K562 (cell line): Measurements from ENCODE around the gene SPPL3. TPM values are rescaled to one million over a fixed set of nuclear protein-coding genes. Genes with fewer than 3 reads are reported as not detected.

Experiments used
- ATAC-seq: fragments of 200-7000 bp; cut with Tn5 transposase; 3 replicates; pipeline ENCODE4 v1.9.1; 2020; ENCODE audit warnings: moderate library complexity
- BruUV-seq: library from RNA; stranded (reverse); fragments of 400-500 nt; replicated peaks from 2 replicates; lab custom pipeline; 2021; lab: Mats Ljungman, UMichigan
- CTCF ChIA-PET: fragments of 300-600 bp; formaldehyde crosslinking; extraction: SDS; loops from one replicate; lab custom pipeline; 2021; ENCODE audit warnings: low intra/inter-chr PET ratio; lab: Yijun Ruan, JAX
- POLR2A ChIA-PET: fragments of 300-600, 350-650 bp; sonication (Branson Sonifier 250); formaldehyde crosslinking; extraction: SDS; loops from one replicate; lab custom pipeline; 2021; ENCODE audit warnings: antibody characterized with exemption, inconsistent platforms; lab: Yijun Ruan, JAX
- DNase-seq, 4 experiments: peaks; one replicate each; pipeline versions ENCODE4 v3.0.0 to v3.0.0-alpha.2; 2011 to 2018; ENCODE audit warnings: low spot score in 3 of 4, mixed read lengths in 3 of 4; ENCODE audit errors: extremely low read depth in 1 of 4
- FAIRE-seq: peaks from 2 replicates; lab custom pipeline; 2011; peaks lifted over from hg19 to GRCh38; lab: Jason Lieb, UNC
- H2AFZ ChIP-seq: 2 replicates; pipeline ENCODE4 v1.6.0; 2011; ENCODE audit warnings: low read depth, low read length, control low read depth, inconsistent platforms
- H3K27ac ChIP-seq: fragments of 200-600 bp; 3 replicates; pipeline ENCODE4 v1.8.0; 2011; ENCODE audit warnings: low read depth, mild to moderate bottlenecking, control low read depth, inconsistent platforms, low read length, moderate library complexity, mixed read lengths; ENCODE audit errors: extremely low read depth
- H3K27me3 ChIP-seq, 2 experiments: fragments of 300-600 bp in 1 of 2; 2 replicates in 1 of 2; 3 replicates in 1 of 2; pipeline versions ENCODE4 v1.6.0 to v1.8.0; 2011; ENCODE audit warnings: inconsistent platforms in 2 of 2, low read length in 2 of 2, mild to moderate bottlenecking in 1 of 2, mixed read lengths in 1 of 2, moderate library complexity in 1 of 2; ENCODE audit not compliant: control insufficient read depth in 2 of 2, insufficient read depth in 2 of 2
- H3K36me3 ChIP-seq: fragments of 300-600 bp; 3 replicates; pipeline ENCODE4 v1.8.0; 2011; ENCODE audit warnings: mild to moderate bottlenecking, low read length, inconsistent platforms; ENCODE audit not compliant: control insufficient read depth, insufficient read depth
- H3K4me1 ChIP-seq, 2 experiments: fragments of 200-600 bp in 1 of 2; replicated peaks in 1 of 2; 2 replicates in 1 of 2; 3 replicates in 1 of 2; pipeline versions ENCODE4 v1.5.1 to v1.8.0; 2011; ENCODE audit warnings: inconsistent platforms in 2 of 2, low read length in 2 of 2, mild to moderate bottlenecking in 1 of 2, mixed read lengths in 1 of 2, moderate library complexity in 1 of 2; ENCODE audit not compliant: control insufficient read depth in 2 of 2, insufficient read depth in 2 of 2
- H3K4me2 ChIP-seq: 2 replicates; pipeline ENCODE4 v1.6.1; 2011; ENCODE audit warnings: low read length, control low read depth, inconsistent platforms, mixed read lengths; ENCODE audit not compliant: insufficient read depth
- H3K4me3 ChIP-seq: fragments of 200-600 bp; sonication (generic), shearing (Covaris generic); 2 replicates; pipeline ENCODE4 v1.5.1; 2016; ENCODE audit warnings: control low read depth, inconsistent platforms
- H3K79me2 ChIP-seq: fragments of 200-600 bp; 3 replicates; pipeline ENCODE4 v1.8.0; 2011; ENCODE audit warnings: low read length, inconsistent platforms; ENCODE audit not compliant: control insufficient read depth, insufficient read depth
- H3K9ac ChIP-seq, 2 experiments: 2 replicates each; pipeline versions ENCODE4 v1.6.0 to v1.6.1; 2011; ENCODE audit warnings: low read depth in 2 of 2, low read length in 2 of 2, control low read depth in 1 of 2, inconsistent platforms in 1 of 2, mild to moderate bottlenecking in 1 of 2, mixed read lengths in 1 of 2; ENCODE audit not compliant: insufficient read depth in 1 of 2
- H3K9me1 ChIP-seq: one replicate; pipeline ENCODE4 v1.6.0; 2011; ENCODE audit warnings: inconsistent platforms, mild to moderate bottlenecking, low read length, moderate library complexity; ENCODE audit not compliant: control insufficient read depth, insufficient read depth
- H3K9me3 ChIP-seq: replicated peaks from 2 replicates; pipeline ENCODE4 v1.5.1; 2011; ENCODE audit warnings: low read depth, low read length, inconsistent platforms; ENCODE audit not compliant: control insufficient read depth, insufficient read depth
- H4K20me1 ChIP-seq: replicated peaks from 2 replicates; pipeline ENCODE4 v1.6.1; 2011; ENCODE audit warnings: low read length, inconsistent platforms, mixed read lengths; ENCODE audit not compliant: control insufficient read depth, insufficient read depth
- BCOR ChIP-seq: fragments of 450-650 bp; IDR thresholded peaks from 2 replicates; pipeline ENCODE4 v1.6.1; 2016
- NR4A1 ChIP-seq, 2 experiments: fragments of 250-450 bp in 1 of 2; fragments of 450-650 bp in 1 of 2; sonication (Bioruptor Pico) in 1 of 2; IDR thresholded peaks; 2 replicates each; pipeline versions ENCODE4 v1.4.0 to v1.6.1; 2016 to 2020; ENCODE audit warnings: mild to moderate bottlenecking in 2 of 2, missing compliant biosample characterization in 1 of 2, missing genetic modification characterization in 1 of 2, moderate library complexity in 1 of 2
- RBM25 ChIP-seq: fragments of 200-400 bp; formaldehyde crosslinking; IDR thresholded peaks from 2 replicates; pipeline ENCODE4 v1.6.1; 2018; ENCODE audit warnings: low read length, low read depth, moderate library complexity; ENCODE audit not compliant: severe bottlenecking
- ZKSCAN8 ChIP-seq: fragments of 200-800 bp; sonication (Bioruptor generic); IDR thresholded peaks from 2 replicates; pipeline ENCODE4 v1.6.1; 2016; ENCODE audit warnings: missing genetic modification characterization, missing compliant biosample characterization
- WGBS: fragments of 100-300 bp; shearing (Covaris generic); methylation state at CpG from one replicate; pipeline ENCODE4 v1.1.6; 2016; ENCODE audit warnings: low coverage, mixed read lengths; ENCODE audit not compliant: insufficient coverage; ENCODE audit errors: missing lambda C conversion rate; 5-methylcytosine and 5-hydroxymethylcytosine counted together
- in situ Hi-C: fragments of 300-500 bp; cut with MboI; formaldehyde crosslinking; loops from 4 replicates; pipeline ENCODE4 v1.15.0; 2018; ENCODE audit warnings: inconsistent platforms, mixed read lengths
- intact Hi-C: fragments of 100-400 bp; cut with micrococcal nuclease; formaldehyde crosslinking; loops from 2 replicates; pipeline ENCODE4 v1.14.2; 2022
- polyA plus RNA-seq, 8 experiments: library from polyadenylated mRNA; depleted of rRNA in 4 of 8; stranded (reverse) in 5 of 8; unstranded in 3 of 8; fragments of >200 nt; fragmentation: Nextera tagmentation in 2 of 8; fragmentation: Illumina TruSeq in 1 of 8; extraction: Ambion mirVana in 2 of 8; extraction: Trizol in 1 of 8; gene quantifications; 2 replicates each; pipeline versions ENCODE4 v1.2.1 to v1.2.3, GENCODE V29; 2011 to 2014; ENCODE audit warnings: inconsistent platforms in 1 of 8, missing spikeins in 1 of 8
- total RNA-seq, 7 experiments: library from RNA; depleted of rRNA in 6 of 7; stranded (reverse); fragments of >200 nt in 6 of 7; fragmentation: Illumina TruSeq in 2 of 7; extraction: Trizol in 2 of 7; gene quantifications; 2 replicates each; pipeline versions ENCODE4 v1.2.1 to v1.2.3, GENCODE V29; 2011 to 2021; ENCODE audit warnings: low replicate concordance in 1 of 7
- TF ChIP-seq, protein P1 (sequence below): fragments of 250-450 bp; sonication (Bioruptor Pico); IDR thresholded peaks from 2 replicates; pipeline ENCODE4 v1.5.0; 2020; ENCODE audit warnings: mild to moderate bottlenecking

Gene SPPL3
- total and polyA plus RNA-seq, 9 of the 15 experiments (the other 6 are each of a cell fraction or from before 2014, with no cell fraction given) = 2.9 to 32.1 (median 7.1) TPM

DNA sequence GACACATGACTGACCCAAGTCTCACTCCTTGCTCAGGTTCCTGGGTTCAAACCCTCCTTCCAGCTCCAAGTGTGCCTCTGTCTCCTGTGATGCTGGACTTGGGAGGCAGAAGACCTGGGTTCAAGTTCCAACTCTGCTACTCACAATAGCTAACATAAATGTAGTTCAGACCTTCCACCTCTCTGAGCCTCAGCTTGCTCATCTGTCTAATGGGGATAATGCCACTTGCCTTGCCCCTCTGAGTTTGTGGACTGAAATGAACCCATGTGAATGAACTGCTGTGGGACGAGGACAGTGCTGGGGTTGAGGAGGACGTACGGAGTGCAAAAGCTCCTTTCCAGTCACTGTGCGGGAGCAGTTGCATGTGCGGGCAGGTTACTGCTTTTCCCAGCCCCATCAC lies 137.6 kb downstream of the SPPL3 start:
- H3K9me1 ChIP-seq = no peaks in the 10 kb centered on the region
- in situ Hi-C loops (no loop called here), intact Hi-C loops (no loop called here)
- no peak overlapping the region for H3K9ac ChIP-seq
- no TSS peak for BruUV-seq
- H3K4me1 ChIP-seq = peaks cover 0 to 5% of the 10 kb centered on the region in 2 experiments; a peak in 2 of 5 replicates
- ChIA-PET CTCF (no interaction called here), POLR2A (no interaction called here)
- H2AFZ ChIP-seq = no peak overlapping the region
- no peak overlapping the region for H3K4me3 ChIP-seq
- H3K27ac ChIP-seq = no peak overlapping the region
- ATAC-seq = no peak
- 88% methylated on average over 5 of the region's 5 CpGs for WGBS
- TF ChIP-seq RBM25 (peak; percentile 61), ZKSCAN8 (CRISPR knock-in tag) (no peak), BCOR (0 out of 2 replicates have a peak, but pooled peaks have one; percentile 18), NR4A1 (CRISPR knock-in tag; IDR thresholded peaks at IDR 0.05) (no peak), NR4A1 (tag; IDR thresholded peaks at IDR 0.05) (no peak)
- TF ChIP-seq, protein P1, sequence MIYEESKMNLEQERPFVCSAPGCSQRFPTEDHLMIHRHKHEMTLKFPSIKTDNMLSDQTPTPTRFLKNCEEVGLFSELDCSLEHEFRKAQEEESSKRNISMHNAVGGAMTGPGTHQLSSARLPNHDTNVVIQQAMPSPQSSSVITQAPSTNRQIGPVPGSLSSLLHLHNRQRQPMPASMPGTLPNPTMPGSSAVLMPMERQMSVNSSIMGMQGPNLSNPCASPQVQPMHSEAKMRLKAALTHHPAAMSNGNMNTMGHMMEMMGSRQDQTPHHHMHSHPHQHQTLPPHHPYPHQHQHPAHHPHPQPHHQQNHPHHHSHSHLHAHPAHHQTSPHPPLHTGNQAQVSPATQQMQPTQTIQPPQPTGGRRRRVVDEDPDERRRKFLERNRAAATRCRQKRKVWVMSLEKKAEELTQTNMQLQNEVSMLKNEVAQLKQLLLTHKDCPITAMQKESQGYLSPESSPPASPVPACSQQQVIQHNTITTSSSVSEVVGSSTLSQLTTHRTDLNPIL (CRISPR knock-in tag) = no peak
- TF ChIP-seq, all 486 proteins: peak for 2
- H3K4me2 ChIP-seq = no peak overlapping the region
- no peaks in the 10 kb centered on the region for H3K9me3 ChIP-seq
- H3K27me3 ChIP-seq = no peaks in the 10 kb centered on the region
- H4K20me1 ChIP-seq = no peaks in the 10 kb centered on the region
- peaks cover 52% of the 10 kb centered on the region for H3K36me3 ChIP-seq
- FAIRE-seq = no peak
- no peaks in the 10 kb centered on the region for H3K79me2 ChIP-seq
- DNase-seq = no peak
